HG03520 (cell line): ENCODE data around the gene DISC1.

Experiments used
- ATAC-seq: cut with Tn5 transposase; IDR thresholded peaks from one replicate; pipeline ENCODE4 v1.9.1; 2021; ENCODE audit warnings: mild to moderate bottlenecking, moderate library complexity; ENCODE audit not compliant: unreplicated experiment

The DISC1 gene

GRCh38 chr1:231694075-231694431, 67.5 kb downstream of the DISC1 start:
- no peak for ATAC-seq

GRCh38 chr1:231694465-231695077, 68.0 kb downstream of the DISC1 start:
- no peak for ATAC-seq

- no peak for ATAC-seq
Measured at GRCh38 chr1:231695439-231696255, 69.1 kb downstream of the DISC1 start.

GRCh38 chr1:231699784-231700183, 73.2 kb downstream of the DISC1 start:
- ATAC-seq = no peak

GRCh38 chr1:231701306-231701705, 74.7 kb downstream of the DISC1 start:
- no peak for ATAC-seq

- no peak for ATAC-seq
Measured at GRCh38 chr1:231702331-231702730, 75.7 kb downstream of the DISC1 start.

- ATAC-seq = no peak
Measured at GRCh38 chr1:231702804-231703203, 76.2 kb downstream of the DISC1 start.

- no peak for ATAC-seq
Measured at GRCh38 chr1:231705806-231706760, 79.5 kb downstream of the DISC1 start.

GRCh38 chr1:231706934-231707333, 80.3 kb downstream of the DISC1 start:
- no peak for ATAC-seq

- ATAC-seq = no peak
Measured at GRCh38 chr1:231707407-231707806, 80.8 kb downstream of the DISC1 start.

- ATAC-seq = no peak
Measured at GRCh38 chr1:231708394-231708793, 81.8 kb downstream of the DISC1 start.

- ATAC-seq = no peak
Measured at GRCh38 chr1:231714440-231714839, 87.8 kb downstream of the DISC1 start.

- ATAC-seq = no peak
Measured at GRCh38 chr1:231715816-231716722, 89.5 kb downstream of the DISC1 start.

GRCh38 chr1:231716879-231717278, 90.3 kb downstream of the DISC1 start:
- ATAC-seq = no peak

- no peak for ATAC-seq
Measured at GRCh38 chr1:231719485-231720183, 93.0 kb downstream of the DISC1 start.

- no peak for ATAC-seq
Measured at GRCh38 chr1:231720652-231721325, 94.2 kb downstream of the DISC1 start.

- ATAC-seq = no peak
Measured at GRCh38 chr1:231721436-231721835, 94.8 kb downstream of the DISC1 start.

- no peak for ATAC-seq
Measured at GRCh38 chr1:231722356-231722755, 95.8 kb downstream of the DISC1 start.

GRCh38 chr1:231723146-231723545, 96.6 kb downstream of the DISC1 start:
- no peak for ATAC-seq
